8988T (cell line): Measurements from ENCODE around the gene GMFB.

Source experiments
- DNase-seq: peaks from one replicate; pipeline ENCODE4 v3.0.0; 2011

Gene GMFB

DNA sequence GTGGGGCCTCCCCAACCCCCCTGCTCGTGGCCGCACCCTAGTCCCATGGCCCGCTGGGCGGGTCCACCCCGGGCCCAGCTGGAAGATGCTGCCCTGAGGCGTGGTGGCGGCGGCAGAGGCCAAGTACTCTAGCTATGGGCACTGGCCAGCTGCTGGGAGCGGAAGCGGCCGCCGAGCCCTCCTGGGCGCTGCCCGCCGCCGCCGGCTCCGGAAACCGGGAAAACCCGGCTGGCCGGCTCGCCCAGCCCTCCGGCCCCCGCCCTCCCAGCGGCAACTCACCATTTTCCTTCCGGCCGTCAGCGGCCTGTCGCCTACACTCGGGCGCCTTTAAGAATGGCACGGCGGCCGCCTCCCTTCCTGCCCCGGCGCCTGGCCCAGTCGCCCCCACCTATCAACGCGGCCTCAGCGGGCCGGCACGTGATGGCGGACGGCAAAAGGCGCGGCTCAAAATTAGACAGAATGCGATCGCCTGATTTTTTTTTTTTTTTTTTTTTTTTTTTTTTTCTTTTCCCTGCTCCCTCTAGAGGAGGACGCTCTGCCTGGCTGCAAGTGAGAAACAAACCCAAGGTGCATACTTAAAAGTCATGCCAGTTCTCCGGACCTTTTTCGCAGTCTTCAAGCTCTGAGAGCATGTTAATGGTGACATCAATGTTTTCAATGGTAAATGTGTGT lies at the start of gene GMFB:
GMFB (minus strand) TSS at position 335 of the 672 bp plus-strand sequence; CDS start at position 282, 53 bp downstream.
- DNase-seq, result peak; percentile 81

DNA sequence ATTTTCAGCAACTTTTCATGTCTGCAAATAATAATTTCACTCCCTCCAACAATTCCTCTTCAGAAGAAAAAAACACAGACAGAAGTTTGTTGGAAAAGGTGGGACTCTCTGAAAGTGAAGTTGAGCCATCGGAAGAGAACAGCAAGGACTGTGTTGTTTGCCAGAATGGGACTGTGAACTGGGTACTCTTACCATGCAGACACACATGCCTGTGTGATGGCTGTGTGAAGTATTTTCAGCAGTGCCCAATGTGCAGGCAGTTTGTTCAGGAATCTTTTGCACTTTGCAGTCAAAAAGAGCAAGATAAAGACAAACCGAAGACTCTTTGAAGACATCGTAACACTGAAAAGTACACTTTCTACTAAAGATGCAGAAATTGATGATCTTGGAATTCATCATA lies 49.3 kb upstream of the GMFB start:
- DNase-seq, result no peak

DNA sequence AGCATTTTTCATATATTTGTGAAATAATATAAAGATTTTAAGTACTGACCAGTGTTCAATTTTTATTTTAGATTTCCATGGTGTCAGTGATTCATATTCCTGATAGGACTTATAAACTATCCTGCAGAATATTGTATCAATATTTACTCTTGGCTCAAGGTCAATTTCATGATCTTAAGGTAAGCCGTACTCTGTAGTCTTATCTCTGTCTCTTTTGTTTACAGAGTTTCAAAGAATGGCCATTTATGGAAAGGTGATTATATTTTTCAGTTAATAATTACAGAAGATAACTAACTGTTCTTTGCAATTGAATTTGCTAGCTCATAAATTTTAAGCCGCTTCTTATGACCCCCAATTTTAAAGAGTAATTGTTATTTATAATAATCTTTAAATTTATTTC lies 48.9 kb upstream of the GMFB start:
- DNase-seq, result no peak

GRCh38 chr14:54535646-54536045 lies 46.9 kb upstream of the GMFB start:
- DNase-seq, result no peak

GRCh38 chr14:54535126-54535525 lies 46.3 kb upstream of the GMFB start:
- no peak for DNase-seq

- no peak for DNase-seq
Observed at GRCh38 chr14:54533100-54533499, 44.3 kb upstream of the GMFB start.

DNA sequence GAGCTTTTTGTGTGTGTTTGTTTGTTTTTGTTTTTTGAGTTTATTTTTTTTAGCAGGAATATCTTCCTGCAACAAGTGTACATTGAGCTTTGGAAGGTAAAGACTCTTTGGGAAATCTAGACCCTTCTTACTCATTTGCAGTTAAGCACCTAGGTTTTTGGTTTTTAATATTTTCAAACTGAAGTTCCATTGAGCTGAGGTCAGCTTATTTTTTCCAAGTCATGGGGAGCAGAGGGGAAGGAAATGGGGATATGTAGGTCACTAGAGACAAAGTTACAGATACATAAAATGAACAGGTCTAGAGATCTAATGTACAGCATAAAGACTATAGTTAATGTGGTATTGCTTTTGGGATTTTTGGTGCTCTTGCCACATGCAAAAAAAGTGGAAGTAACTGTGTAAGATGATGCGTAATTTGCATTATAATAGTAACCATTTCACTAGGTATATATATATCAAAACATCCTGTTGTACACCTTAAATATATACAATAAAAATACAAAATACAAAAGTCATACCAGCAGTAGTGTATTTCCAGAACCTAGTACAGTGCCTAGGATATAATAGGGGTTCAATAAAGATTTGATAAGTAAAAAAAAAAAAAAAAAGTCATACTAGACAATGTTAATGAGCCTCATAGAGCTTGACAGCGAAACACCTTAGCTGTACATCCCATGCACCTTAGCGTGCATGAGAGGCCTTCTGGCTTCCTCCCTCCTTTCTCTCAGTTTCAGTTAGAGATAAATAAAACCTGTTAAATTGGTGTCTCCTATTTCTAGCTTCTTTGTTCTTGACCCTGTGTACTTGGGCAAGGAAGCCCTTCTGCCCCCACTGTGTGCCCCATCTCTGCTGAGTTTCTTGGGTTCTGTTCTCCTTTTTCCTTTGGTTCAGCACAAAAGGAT lies 43.6 kb upstream of the GMFB start:
- no peak for DNase-seq

DNA sequence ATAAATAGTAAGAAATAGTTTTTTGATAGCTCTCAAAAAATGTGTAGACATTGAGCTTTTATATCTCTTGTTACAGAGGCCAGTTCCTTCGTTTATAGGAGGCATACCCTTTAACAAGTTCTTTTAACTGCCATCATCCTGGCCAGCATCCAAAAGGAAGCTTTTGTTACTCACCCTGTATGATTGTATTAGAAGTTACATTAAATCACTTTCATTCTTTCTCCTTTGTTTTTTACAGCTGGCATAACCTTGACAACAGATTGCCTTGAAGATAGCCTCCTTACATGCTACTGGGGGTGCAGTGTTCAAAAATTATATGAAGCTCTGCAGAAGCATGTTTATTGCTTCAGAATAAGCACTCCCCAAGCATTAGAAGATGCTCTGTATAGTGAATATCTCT lies 41.0 kb upstream of the GMFB start:
- no peak for DNase-seq

DNA sequence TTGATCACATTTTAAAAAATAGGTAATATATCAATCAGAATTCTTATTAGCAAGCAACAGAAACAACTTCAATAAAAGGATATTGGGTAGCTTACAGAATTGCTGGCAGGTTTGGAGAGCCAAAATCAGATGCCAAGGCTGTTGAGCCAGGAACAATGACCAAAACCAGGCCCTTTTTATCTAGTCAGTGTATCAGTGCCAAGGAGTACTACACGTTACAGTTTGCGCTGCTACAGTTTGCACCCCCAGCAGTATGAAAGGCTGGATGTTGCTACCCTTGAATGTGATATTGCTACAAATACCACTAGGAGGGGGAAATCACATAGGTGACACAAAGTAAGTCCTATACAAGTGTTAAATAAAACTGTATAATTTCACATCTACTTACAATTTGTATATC lies 40.2 kb upstream of the GMFB start:
- no peak for DNase-seq

GRCh38 chr14:54524410-54524809 lies 35.6 kb upstream of the GMFB start:
- DNase-seq, result no peak

DNA sequence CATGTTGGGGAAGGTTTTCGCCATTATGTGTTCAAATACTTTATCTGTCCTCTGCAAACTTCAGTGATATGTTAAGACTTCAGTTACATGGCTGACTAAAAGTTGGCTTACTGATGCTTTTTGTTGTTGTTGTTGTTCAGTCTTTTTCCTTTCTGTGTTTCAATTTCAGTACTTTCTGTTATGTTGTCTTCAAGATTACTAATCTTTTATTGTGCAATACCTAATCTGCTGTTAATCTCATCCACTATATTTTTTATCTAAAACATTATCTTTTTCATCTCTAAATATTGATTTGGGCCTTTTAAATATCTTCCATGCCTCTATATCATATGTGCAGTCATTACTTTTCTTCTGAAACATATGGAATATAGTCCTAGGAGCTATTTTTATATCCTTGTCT lies 27.9 kb upstream of the GMFB start:
- no peak for DNase-seq

- no peak for DNase-seq
Observed at GRCh38 chr14:54515670-54516069, 26.9 kb upstream of the GMFB start.

DNA sequence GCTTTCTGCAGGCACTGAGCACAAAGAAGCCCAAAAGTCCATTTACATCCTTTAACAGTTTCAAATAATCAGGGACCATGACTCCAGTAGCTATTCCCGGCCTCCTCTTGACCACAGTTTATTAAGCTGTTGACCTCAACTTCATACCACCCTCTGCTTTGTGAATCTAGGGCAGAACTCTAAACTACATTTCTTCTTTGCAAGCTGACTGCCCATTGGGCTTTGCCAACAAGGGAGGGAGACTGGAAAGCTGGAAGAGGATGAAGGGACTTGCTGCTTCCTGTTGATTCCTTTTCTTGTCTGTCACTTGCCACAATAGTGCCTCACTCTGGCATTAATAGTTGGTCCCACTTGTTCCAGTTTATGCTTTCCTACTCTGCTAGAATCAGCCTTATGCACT lies 23.6 kb upstream of the GMFB start:
- DNase-seq, result no peak

DNA sequence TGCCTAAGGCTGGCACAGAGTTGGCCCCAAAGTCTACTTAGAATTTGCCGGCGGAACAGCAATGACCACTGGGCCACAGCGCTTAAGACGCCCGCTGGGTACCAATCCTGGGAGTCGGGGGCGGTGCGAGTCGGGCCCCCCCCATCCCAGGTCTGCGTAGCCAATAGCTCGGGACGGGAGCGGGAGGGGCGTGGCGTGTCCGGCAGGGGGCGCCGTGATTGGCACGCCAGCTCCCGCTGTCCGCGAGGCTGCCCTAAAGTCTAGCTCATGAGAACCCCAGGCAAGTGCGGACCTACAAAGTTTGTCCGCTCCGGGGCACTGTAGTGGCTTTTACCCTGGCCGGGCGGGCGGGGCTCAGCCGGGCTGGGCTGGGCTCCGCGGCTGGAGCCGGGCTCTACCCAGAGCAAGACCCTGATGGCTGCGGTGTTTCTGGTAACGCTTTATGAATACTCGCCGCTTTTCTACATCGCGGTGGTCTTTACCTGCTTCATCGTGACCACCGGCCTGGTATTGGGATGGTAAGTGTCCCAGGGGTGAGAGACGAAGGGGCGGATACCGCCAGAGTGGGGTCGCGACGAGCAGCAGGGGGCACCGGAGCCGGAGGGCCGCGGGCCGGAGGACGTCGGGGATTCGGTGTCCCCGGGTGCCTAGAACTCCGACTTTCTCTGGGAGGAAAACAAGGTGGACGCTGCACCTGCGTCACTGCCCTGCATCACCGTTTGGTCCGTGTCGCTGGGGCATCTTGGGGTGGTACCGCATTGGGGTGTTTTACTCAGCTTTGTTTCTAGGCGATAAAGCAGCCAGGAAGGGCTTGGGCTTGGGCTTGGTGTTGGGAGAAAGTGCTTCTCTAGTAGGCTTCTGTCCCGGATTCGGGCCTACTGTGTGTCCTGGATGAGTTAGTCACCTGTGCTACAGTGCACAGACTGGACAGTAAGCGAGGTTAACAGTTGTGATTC lies 21.0 kb upstream of the GMFB start, which contains the start of gene CGRRF1:
CGRRF1 (plus strand) TSS at position 361 of the 956 bp plus-strand sequence; CDS start at position 415, 54 bp downstream.
- DNase-seq, result peak; percentile 78

DNA sequence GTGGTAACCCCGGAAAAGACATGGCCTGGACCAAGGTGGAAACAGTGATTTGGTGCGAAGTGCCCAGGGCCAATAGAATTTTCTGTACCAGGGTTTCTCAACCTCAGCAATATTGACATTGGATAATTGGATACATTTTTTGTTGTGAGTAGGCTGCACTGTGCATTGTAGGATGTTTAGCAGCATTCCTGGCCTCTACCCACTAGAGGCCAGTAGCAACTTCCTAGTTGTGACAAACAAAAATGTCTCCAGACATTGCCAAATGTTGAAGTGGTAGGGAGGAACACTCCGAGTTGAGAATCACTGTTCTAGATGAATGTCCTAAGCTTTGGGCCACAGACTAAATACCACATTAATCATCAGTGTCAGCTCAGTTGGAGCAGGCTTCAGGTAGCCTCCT lies 14.7 kb upstream of the GMFB start:
- DNase-seq, result no peak

- DNase-seq, result no peak
Observed at GRCh38 chr14:54502602-54503001, 13.8 kb upstream of the GMFB start.

- DNase-seq, result no peak
Observed at GRCh38 chr14:54501480-54501879, 12.7 kb upstream of the GMFB start.

DNA sequence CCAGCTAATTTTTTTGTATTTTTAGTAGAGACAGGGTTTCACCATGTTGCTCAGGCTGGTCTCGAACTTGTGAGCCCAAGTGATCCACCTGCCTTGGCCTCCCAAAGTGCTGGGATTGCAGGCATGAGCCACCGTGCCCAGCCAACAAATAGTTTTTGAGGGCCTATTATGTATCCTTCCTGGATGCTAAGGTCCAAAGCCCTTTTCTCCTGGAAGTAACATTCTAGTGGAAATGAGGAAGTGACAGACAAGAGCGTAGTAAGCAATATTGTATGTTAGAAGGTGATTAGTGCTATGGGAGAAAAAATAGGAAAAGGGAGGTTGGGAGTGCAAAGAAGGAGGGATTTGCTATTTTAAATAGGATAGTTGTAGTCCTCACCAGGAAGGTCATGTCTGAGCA lies 12.0 kb upstream of the GMFB start:
- no peak for DNase-seq

GRCh38 chr14:54498579-54498978 lies 9.8 kb upstream of the GMFB start:
- DNase-seq, result no peak

DNA sequence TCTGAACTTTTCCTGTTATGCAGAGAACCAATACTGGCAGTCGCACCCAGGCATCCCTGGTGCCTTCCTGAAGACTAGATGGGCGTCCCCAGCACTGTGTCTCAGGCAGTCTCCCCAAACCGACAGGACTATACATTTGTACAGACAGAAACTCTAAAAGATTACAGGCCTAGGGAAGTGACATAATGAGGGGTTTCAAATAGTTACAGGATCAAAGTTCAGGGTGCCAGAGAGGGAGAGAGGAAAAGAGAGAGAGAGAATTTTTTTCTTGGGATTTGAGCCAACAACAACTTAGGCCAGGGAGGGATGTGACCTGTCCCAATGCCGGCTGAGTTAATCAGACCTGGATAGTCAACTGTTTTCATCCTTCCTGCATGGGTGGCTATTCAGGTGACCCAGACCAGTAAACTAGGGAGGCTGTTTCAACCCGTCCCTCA lies 9.3 kb upstream of the GMFB start:
- no peak for DNase-seq

GRCh38 chr14:54497224-54497623 lies 8.4 kb upstream of the GMFB start:
- DNase-seq, result no peak

GRCh38 chr14:54493293-54493692 lies 4.5 kb upstream of the GMFB start:
- no peak for DNase-seq
